SKM-1 (cell line): Measurements from ENCODE around the gene EPC2.
"Not testable (repeated sequence)": the region's sequence is repeated elsewhere in the genome, so short reads cannot be mapped to it uniquely, and the experiment has no call there.

Experiments used
- DNase-seq: peaks from one replicate; lab custom pipeline; 2025; ENCODE audit not compliant: unreplicated experiment; lab: John Stamatoyannopoulos, UW

The EPC2 gene

GRCh38 chr2:148674063-148675020 is 29.8 kb downstream of the EPC2 start:
- DNase-seq, result peak; percentile 53

DNA sequence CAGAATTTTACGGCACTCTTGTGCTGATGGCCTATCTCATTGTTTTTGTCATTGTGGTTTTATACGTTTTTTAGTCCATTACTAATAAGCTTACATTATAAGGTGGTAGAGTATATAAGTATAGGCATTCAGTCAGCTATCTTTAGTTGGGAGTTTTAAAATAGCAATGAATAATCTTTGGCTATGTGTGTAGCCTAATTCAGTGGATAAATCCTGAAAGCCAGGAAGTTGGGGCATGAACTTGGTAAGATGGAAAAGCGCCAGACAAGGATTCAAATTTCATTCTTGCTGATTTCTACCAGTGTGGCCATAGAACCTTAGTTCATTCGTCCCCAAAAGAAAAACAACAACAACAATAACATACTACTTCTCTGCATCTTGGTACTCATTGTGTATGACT is 31.2 kb downstream of the EPC2 start:
- DNase-seq, result no peak

DNA sequence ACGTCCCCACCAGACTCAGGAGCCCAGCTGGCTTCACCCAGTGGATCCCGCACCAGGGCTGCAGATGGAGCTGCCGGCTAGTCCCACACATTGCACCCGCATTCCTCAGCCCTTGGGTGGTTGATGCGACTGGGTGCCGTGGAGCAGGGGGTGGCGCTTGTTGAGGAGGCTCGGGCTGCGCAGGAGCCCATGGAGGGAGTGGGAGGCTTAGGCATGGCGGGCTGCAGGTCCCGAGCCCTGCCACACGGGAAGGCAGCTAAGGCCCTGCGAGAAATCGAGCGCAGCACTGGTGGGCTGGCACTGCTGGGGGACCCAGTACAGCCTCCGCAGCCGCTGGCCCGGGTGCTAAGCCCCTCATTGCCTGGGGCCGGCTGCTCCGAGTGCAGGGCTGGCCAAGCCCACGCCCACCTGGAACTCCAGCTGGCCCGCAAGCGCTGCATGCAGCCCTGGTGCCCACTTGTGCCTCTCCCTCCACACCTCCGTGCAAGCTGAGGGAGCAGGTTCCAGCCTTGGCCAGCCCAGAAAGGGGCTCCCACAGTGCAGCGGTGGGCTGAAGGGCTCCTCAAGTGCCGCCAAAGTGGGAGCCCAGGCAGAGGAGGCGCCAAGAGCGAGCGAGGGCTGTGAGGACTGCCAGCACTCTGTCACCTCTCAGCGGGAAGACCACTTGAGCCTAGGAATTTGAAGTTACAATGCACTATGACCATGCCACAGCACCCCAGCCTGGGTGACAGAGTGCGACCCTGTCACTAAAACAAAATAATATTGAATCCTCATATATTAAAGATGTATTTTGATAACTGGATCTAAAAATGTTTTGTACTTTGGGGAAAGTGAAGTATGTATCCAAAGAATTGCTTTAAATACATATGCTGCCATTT is 34.0 kb downstream of the EPC2 start:
- DNase-seq, result not testable (repeated sequence)

GRCh38 chr2:148680462-148680861 is 35.9 kb downstream of the EPC2 start:
- DNase-seq, result no peak

GRCh38 chr2:148681443-148681842 is 36.9 kb downstream of the EPC2 start:
- no peak for DNase-seq

GRCh38 chr2:148681862-148682261 is 37.3 kb downstream of the EPC2 start:
- not testable (repeated sequence) for DNase-seq

DNA sequence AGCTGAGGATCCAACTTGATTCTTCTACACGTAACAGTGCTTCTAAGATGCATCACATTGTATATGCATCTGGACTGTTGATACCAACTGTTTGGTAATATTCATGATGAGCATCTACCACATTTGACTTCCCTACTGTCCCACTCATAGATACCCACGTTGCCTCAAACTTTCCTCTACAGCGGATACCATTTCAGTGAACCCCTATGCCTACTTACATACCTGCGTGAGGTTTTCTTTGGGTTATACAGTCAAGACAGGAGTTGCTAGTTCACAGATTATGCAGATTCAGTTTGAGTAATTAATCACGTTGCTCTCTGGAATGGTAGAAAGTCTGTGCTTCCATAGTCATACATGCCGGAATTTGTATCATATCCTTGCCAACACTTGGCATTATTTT is 40.0 kb downstream of the EPC2 start:
- no peak for DNase-seq

GRCh38 chr2:148687543-148687942 is 43.0 kb downstream of the EPC2 start:
- DNase-seq, result no peak

DNA sequence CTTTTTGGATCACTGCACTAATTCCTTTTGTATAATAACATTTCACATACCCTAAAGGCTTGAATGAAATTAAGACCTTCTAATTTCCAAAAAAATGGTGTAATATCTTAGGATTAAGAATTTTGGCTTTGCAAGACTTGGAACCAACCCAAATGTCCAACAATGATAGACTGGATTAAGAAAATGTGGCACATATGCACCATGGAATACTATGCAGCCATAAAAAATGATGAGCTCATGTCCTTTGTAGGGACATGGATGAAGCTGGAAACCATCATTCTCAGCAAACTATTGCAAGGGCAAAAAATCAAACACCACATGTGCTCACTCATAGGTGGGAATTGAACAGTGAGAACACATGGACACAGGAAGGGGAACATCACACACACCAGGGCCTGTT is 43.5 kb downstream of the EPC2 start:
- not testable (repeated sequence) for DNase-seq

- DNase-seq, result no peak
These were observed 52.4 kb downstream of the EPC2 start for GRCh38 chr2:148696985-148697384.

DNA sequence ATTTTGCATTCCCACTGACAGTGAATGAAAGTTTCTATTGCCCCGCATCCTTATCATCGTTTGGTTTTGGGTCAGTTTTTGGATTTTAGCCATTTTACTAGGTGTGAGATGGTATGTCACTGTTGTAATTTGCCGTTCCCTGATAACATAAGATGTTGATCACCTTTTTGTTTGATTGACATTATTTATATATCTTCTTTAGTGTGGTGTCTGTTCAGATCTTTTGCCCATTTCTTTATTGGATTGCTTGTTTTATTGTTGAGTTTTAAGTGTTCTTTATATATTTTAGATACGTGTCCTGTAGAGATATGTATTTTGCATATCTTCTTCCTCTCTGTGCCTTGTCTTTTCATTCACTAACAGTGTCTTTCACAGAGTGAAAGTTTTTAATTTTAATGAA is 55.3 kb downstream of the EPC2 start:
- DNase-seq, result no peak

GRCh38 chr2:148701039-148701438 is 56.5 kb downstream of the EPC2 start:
- DNase-seq, result no peak

DNA sequence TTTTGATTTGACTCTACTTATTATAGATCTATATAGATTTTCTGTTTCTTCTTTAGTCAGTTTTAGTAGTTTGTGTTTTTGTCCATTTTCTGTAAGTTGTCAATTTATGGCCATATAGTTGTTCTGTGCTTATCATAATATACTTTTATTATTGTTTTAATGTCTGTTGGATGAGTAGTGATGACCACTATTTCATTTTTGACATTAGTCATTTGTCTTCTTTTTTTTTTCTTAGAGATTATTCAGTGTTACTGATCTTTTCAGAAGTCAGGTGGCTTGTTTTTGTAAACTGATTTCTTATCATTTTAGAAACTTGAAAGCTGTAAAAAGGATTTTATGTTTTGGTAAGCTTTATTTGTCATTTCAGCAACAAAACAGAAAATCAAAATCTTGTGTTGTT is 57.3 kb downstream of the EPC2 start:
- DNase-seq, result no peak

DNA sequence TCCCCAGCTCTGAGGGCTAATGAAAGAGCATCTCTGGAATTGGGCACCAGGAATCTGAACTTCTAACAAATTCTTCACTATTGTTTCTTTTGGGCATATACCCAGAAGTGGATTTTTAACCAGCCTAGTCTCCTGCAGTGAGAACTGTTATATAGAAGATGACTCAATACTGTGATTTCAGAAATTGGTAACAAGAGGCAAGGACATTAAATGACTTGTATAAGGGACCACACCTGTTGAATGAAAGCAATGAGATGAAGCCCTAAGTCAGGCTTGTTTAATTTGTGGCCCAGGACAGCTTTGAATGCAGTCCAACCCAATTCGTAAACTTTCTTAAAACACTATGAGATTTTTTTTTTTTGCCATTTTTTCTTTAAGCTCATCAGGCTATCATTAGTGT is 57.9 kb downstream of the EPC2 start:
- no peak for DNase-seq

DNA sequence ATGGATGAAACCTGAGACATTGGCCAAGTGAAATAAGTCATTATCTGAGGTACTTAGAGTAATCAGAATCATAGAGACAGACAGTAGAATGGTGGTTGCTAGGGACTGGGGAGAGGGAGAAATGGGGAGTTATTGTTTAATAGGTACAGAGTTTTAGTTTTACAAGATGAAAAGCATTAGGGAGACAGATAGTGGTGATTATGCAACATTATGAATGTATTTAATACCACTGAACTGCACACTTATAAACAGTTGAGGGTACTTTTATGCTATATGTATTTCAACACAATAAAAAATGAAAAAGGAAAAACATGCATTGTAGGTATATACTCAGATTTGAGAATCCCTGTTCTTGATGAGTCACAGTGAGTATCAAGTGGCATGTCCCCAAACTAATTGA is 59.7 kb downstream of the EPC2 start:
- DNase-seq, result no peak

- no peak for DNase-seq
These were observed 71.9 kb downstream of the EPC2 start for GRCh38 chr2:148716378-148716920.

- DNase-seq, result no peak
These were observed 73.5 kb downstream of the EPC2 start for GRCh38 chr2:148718039-148718438.

DNA sequence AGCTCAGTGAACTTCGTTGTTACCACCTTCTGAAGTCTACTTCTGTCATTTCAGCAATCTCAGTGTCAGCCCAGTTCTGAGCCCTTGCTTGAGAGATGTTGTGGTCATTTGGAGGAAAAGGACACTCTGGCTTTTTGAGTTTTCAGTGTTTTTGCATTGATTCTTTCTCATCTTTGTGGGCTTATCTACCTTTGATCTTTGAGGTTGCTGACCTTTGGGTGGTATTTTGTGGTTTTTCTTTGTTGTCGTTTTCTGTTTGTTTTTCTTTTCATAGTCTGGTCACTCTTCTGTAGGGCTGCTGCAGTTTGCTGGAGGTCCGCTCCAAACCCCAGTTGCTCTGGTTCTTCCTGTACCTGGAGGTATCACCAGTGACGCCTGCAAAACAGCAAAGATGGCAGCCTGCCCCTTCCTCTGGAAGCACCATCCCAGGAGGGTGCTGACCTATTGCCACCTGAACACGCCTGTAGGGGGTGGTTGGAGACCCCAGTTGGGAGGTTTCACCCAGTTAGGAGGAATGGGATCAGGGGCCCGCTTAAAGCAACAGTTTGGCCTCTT is 74.7 kb downstream of the EPC2 start:
- no peak for DNase-seq

GRCh38 chr2:148719941-148720436 is 75.4 kb downstream of the EPC2 start:
- no peak for DNase-seq

GRCh38 chr2:148720501-148721001 is 76.0 kb downstream of the EPC2 start:
- DNase-seq, result no peak

- DNase-seq, result no peak
These were observed 77.0 kb downstream of the EPC2 start for GRCh38 chr2:148721520-148721931.
